Peyer's patch (tissue), 4 donors: Measurements from ENCODE around the gene CDK8.

Experiments
- POLR2A ChIP-seq, 2 donors: fragments of 450-650 bp; IDR thresholded peaks; one replicate each; pipeline ENCODE4 v1.5.1; 2017; ENCODE audit warnings: antibody characterized with exemption in 2 of 2, mild to moderate bottlenecking in 2 of 2, moderate library complexity in 2 of 2
- TF ChIP-seq, protein P1 (sequence below), 6 experiments: fragments of 450-650 bp in 4 of 6; fragments of 200-600 bp in 2 of 6; sonication (generic) in 1 of 6; IDR thresholded peaks; one replicate each; pipeline ENCODE4 v1.5.1; 2017 to 2019; ENCODE audit warnings: antibody characterized with exemption in 6 of 6, mild to moderate bottlenecking in 3 of 6, moderate library complexity in 1 of 6

DNA sequence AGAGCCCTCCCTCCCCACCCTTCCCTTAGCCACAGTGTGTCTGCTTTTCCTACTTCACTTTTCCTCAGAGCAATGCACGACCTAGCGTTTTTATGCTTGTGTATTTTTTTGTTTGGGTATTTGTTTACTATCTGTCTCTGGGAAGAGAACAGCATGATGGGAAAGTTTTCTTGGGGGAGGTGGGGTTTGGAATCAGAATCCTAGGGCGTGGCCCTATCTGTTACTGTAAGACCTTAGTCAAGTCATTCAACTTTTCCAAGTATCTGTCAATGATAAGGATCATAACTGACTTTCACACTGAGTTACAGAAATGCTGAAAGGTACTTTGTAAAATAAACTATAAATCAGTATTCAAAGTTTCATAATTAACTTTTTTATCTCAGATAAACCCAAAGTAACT lies 157.3 kb downstream of the CDK8 start:
- TF ChIP-seq, protein P1, sequence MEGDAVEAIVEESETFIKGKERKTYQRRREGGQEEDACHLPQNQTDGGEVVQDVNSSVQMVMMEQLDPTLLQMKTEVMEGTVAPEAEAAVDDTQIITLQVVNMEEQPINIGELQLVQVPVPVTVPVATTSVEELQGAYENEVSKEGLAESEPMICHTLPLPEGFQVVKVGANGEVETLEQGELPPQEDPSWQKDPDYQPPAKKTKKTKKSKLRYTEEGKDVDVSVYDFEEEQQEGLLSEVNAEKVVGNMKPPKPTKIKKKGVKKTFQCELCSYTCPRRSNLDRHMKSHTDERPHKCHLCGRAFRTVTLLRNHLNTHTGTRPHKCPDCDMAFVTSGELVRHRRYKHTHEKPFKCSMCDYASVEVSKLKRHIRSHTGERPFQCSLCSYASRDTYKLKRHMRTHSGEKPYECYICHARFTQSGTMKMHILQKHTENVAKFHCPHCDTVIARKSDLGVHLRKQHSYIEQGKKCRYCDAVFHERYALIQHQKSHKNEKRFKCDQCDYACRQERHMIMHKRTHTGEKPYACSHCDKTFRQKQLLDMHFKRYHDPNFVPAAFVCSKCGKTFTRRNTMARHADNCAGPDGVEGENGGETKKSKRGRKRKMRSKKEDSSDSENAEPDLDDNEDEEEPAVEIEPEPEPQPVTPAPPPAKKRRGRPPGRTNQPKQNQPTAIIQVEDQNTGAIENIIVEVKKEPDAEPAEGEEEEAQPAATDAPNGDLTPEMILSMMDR (IDR thresholded peaks at IDR 0.05): no peak
- TF ChIP-seq POLR2A (IDR thresholded peaks at IDR 0.05): no peak
